Fibroblast of skin of right quadriceps (primary cell): ENCODE data around the gene CPED1.

Experiments
- DNase-seq: peaks from one replicate; pipeline ENCODE4 v3.0.0-alpha.2; 2013

CPED1 gene

GRCh38 chr7:121075952-121076349 lies 87.4 kb downstream of the CPED1 start:
- no peak for DNase-seq

GRCh38 chr7:121076350-121077164 lies 88.0 kb downstream of the CPED1 start:
- peak; percentile 73 for DNase-seq

GRCh38 chr7:121077165-121077630 lies 88.7 kb downstream of the CPED1 start:
- DNase-seq, result no peak

GRCh38 chr7:121078701-121079227 lies 90.3 kb downstream of the CPED1 start:
- DNase-seq, result no peak

GRCh38 chr7:121079425-121080169 lies 91.1 kb downstream of the CPED1 start:
- DNase-seq, result peak; percentile 32

GRCh38 chr7:121080257-121080912 lies 91.9 kb downstream of the CPED1 start:
- DNase-seq, result no peak

- no peak for DNase-seq
Observed at GRCh38 chr7:121080913-121081326, 92.4 kb downstream of the CPED1 start.

- peak; percentile 79 for DNase-seq
Observed at GRCh38 chr7:121081327-121081936, 92.9 kb downstream of the CPED1 start.

- no peak for DNase-seq
Observed at GRCh38 chr7:121082400-121083101, 94.0 kb downstream of the CPED1 start.

GRCh38 chr7:121083138-121083789 lies 94.8 kb downstream of the CPED1 start:
- peak; percentile 66 for DNase-seq

- DNase-seq, result peak; percentile 37
Observed at GRCh38 chr7:121083790-121084251, 95.3 kb downstream of the CPED1 start.

GRCh38 chr7:121084256-121084655 lies 95.7 kb downstream of the CPED1 start:
- no peak for DNase-seq

GRCh38 chr7:121084748-121085336 lies 96.3 kb downstream of the CPED1 start:
- peak; percentile 96 for DNase-seq

GRCh38 chr7:121085922-121086321 lies 97.4 kb downstream of the CPED1 start:
- DNase-seq, result peak; percentile 44

GRCh38 chr7:121088870-121089269 lies 100.4 kb downstream of the CPED1 start:
- DNase-seq, result no peak

GRCh38 chr7:121094829-121095228 lies 106.3 kb downstream of the CPED1 start:
- DNase-seq, result no peak

- no peak for DNase-seq
Observed at GRCh38 chr7:121097577-121097976, 109.1 kb downstream of the CPED1 start.

GRCh38 chr7:121099572-121099971 lies 111.1 kb downstream of the CPED1 start:
- no peak for DNase-seq

GRCh38 chr7:121101083-121101482 lies 112.6 kb downstream of the CPED1 start:
- DNase-seq, result no peak

GRCh38 chr7:121101621-121102020 lies 113.1 kb downstream of the CPED1 start:
- no peak for DNase-seq

- DNase-seq, result no peak
Observed at GRCh38 chr7:121102619-121103018, 114.1 kb downstream of the CPED1 start.
